GM18868 (cell line): Measurements from ENCODE around the gene EFCAB8.

Experiments used
- ATAC-seq: cut with Tn5 transposase; IDR thresholded peaks from one replicate; pipeline ENCODE4 v1.9.1; 2021; ENCODE audit warnings: mild to moderate bottlenecking, moderate library complexity; ENCODE audit not compliant: unreplicated experiment

Gene EFCAB8

DNA sequence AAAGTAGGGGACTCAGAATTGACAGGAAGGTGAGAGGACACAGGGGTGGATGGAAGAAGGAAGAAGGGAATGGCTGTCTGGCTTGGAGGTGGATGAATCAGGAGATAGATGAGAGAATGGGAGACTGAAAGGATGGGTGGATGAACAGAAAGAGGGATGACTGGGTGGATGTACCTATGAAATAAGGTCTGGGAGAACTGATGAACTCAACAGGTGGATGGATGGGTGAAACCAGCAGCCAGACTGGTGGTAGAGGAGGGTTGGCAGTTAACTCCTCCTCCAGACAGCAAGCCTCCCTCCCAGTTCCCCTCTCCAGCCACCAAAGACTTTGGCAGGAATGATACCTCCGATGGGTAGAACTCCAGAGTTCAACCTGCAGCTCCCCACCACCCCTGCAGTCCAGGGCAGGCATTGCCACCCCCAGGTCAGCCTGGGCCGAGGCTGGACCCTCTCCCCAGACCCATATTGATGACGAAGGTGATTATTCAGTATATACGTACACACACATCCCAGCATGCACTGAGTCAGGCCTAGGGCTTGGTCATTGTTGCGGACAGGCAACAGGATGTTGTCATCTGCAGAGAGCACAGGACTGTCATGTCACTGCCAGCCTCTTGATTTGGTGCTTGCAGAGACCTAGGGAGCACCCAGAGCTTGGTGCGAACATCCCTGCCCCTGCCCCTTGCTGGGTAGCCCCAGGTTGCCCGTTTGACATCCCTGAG is 143.5 kb downstream of the EFCAB8 start:
- ATAC-seq = no peak

DNA sequence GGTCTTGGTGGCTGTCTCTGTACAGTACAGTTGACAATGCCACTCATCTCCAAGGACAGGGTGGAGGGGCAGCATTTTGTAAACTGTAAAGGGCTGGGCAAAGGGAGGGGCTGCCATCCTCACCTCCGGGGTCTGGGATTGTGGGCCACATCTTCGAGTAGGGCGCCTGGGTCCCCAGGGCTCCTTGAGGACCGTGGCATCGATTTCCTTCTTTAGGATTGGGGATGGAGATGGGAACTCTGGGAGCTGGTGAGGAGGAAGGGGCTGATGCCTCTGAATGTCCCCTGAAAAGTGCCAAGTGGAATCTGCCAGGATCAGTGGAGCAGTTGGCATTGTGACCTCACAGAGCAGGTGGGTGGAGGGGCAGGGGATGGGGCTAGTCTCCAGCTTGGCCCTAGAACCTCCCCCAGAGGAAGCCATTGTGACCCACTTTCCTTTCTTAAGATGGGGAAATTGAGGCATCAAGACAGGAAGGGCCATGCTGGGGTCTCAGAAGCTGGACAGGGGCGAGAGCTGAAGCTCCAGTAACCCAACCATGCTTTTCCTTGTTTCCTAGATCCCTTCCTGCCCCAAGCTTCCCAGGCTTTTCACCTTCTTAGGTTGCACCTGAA is 145.5 kb downstream of the EFCAB8 start, which contains the start of gene SUN5:
Gene SUN5, minus strand, starts transcription at position 293 of the 611 bp plus-strand sequence. Its CDS starts 93 bp downstream, at position 200.
- no peak for ATAC-seq

DNA sequence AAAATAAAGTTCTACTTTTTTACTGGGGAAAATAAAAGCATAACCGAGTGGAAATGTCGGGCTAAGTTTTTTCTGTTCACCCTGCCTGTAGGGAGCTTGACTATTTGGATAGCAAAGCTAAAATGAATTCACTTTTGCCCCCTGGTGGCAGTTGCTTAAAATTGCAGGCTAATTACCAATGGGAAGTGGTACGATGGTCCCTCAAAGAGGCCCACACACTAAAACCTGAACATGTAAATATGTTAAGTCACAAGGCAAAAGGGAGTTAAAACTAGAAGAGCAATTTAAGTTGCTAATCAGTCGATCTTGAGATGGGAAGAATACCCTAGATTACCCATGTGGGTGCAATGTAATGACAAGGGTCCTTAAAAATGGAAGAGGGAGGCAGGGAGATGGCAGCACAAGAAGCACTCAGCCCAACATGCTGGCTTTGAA is 146.4 kb downstream of the EFCAB8 start:
- ATAC-seq = no peak

DNA sequence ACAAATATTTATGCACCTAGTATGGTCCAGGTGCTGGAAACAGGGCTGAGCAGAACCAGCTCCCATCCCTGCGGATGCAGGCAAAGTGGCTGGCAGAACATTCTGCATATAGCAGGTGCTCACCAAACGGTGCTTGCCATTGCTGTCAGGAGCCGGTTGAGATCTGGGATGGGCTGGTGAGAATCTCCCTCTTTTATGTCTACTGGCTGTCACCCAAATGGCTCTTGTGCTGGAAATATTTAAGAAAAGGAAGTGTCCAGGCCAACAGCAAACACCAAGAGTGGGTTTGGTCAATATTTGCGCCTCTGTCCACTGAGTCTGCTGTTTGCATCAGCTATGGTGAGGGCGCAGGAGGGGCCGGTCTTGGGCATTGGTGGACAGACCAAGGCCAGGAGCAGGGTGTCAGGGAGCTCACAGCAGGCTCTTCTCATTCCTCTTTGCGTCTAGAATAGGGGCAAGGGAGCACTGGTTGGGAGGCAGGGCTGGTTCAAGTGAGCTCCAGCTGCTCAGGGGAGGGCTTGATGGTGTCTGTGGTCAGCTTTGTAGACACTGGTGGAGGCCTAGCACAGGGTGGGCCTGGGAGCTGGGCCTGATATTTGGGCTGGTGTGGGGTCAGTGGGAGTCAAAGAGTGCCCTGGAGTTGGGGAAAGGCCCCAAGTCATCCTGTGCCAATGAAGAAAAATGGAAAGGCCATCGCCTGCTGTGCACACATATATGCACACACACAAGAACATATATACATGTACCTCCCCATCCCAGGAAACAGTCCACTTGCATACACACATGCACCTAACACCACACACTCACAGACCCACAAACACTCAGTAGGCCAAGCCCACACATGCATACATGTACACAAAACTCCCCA is 147.4 kb downstream of the EFCAB8 start:
- ATAC-seq = no peak

DNA sequence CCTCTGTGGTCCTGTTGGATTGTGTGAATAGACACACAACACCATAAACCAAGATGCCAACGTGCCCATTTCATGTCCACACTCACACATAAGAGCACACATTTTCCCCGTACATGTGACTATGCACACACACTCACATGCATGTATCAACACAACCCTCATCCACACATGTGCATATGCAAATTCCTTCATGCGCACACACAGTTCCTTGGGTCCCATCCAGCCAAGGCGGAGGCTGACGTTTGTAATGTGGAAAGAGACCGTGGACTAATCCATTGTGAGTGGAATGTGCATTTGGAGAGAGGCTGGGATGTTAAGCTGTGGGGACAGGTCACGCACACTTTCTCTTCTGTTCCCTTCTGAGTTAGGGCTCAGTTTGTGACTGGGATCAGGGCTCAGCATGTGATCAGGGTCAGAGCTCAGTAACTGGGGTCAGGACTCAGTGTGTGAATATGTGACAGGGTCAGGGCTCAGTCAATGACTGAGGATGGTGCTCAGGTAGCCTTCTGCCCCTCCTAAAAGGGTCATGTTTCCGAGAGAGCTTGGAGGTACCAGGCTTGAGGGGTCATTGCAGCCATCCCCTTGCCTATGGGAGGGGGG is 148.2 kb downstream of the EFCAB8 start:
- ATAC-seq = no peak

DNA sequence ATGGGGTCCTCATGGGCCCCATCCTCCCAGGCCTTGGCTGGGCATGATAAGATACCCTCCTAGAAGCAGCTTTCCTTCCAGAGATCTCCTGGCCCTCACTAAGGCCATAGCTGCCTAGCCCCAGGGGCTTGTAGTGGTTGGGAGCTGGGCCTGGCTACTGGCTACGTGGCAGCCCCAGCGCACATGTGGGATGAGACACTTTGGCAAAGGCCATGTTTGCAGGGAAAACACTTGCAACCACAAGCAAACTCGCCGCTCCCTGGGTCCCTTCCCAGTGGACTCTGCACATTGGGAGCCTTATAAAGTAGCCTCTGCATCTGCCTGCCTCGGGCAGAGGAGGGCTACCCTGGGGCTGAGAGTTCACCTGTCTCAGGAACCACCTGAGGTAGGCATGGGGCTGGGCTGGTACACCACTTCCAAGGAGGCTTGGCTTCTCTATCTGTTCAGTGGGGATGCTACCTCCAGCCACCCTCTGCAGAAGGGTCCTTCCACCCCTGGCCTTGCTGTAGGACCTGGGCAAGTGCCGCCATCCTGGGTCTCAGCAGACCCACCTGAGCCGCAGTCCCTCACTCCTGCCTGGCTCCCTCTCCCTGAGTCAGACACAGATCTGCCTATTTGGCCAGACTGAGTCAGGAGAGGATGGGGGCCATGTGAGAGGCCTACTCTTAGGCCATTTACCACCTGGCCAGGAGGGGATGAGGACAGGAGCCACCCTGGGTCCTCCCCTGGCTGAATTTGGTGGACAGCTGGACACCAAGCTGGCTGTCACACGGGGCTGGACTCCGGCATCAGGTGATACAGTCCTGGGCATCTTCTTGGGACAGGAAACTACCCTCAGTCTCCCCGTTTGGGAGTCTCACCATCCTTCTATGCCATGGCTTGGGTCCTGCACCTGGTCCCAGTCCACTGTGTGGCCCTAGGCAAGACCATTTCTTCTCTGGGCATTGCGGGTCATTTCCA is 148.9 kb downstream of the EFCAB8 start, which contains the start of gene BPIFB2:
Gene BPIFB2, plus strand, starts transcription at position 329 of the 960 bp plus-strand sequence. CDS start 871 bp downstream, outside the sequence.
- no peak for ATAC-seq

DNA sequence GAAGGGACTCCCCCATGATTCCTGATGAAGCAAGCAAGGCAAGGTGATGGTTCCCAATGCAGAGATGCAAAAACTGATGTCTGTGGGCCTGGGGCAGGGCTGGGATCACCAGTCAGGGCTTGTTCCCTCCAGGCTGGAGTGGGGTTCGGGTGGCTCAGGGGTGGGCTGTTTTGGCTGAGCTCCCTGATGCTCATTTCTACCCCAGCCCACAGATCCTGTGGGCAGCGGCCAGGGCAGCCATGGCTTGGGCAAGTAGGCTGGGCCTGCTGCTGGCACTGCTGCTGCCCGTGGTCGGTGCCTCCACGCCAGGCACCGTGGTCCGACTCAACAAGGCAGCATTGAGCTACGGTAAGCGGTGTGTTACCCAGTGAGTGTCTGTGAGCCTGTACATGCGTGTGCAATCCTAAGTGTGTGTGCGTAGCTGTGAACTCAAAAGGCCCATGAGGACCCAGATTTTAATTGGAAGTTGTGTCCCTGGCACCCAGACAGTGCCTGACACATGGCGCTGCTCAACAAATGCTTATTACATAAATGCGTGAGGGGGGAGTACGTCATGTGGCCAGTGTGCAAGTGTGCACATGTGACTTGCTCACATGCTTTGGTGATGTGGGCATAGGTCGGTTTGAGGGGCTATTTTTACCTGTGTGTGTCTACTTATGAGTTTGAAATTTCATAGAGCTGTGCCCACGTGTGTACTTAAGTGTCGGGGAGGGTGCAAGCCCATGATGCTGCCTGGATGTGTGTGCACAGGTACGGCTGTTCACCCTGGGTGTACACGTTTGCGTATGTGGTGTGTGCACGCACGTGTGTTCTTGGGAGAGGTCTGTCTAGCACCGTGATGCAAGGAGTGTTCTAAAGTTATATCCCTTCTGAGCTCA is 149.9 kb downstream of the EFCAB8 start:
- no peak for ATAC-seq

DNA sequence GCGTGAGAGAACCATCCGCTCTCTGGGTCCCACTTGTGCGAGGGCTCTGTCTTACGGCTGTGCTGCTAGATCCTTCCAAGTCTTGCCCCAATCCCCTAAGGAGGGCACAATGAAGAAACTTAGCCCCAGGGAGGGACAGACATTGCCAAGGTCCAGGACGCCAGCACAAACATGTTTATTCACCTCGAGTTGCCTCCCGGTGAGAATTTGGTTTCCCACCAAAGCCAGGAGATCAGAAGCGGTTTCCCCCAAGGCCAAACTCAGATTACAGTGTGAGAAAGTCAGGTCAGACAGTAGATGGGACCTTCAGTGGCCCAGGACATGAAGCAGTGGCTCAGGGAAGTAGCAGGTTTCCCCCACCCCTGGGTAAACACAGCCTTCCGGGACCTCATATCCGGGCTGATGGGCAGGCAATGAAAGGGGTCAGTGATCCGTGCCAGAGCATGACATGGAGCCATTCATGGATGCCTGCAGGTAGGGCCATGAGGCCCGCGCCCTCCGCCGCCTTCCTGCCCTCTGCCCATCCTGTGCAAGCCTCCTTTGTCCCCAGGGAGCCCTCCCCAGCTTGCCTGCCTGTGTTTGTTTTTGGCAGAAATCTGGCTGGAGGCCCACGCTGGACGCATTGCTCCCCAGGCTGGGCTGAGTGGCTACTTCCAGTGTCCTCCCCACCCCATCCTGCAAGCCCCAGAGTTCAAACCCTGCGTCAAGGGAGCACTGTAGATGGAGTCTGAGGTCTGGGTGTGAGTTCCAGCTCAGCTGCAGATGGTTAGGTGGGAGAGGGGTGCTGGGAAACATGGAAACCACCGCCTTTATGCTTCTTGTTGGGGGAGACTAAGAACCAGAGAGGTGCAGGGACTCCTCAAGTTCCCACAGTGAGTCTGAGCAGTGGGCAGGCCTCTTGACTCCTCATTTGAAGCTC is 150.8 kb downstream of the EFCAB8 start:
- ATAC-seq = no peak

DNA sequence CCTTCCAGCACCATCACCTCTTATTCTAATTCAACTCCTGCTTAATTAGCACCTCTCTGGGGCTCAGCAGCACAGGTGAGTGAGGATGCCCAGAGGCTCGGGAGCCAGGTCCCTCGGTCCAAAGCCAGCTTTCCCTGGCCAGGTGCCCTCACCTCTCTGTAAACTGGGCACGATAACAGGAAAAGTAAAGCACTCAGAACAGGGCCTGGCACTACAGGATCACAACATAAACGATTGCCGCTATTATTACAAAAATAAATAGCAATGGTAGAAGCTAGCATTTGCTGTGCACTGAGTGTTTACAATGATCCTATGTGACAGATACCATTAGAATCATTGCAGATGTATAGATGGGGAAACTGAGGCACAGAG is 151.4 kb downstream of the EFCAB8 start:
- ATAC-seq = no peak

DNA sequence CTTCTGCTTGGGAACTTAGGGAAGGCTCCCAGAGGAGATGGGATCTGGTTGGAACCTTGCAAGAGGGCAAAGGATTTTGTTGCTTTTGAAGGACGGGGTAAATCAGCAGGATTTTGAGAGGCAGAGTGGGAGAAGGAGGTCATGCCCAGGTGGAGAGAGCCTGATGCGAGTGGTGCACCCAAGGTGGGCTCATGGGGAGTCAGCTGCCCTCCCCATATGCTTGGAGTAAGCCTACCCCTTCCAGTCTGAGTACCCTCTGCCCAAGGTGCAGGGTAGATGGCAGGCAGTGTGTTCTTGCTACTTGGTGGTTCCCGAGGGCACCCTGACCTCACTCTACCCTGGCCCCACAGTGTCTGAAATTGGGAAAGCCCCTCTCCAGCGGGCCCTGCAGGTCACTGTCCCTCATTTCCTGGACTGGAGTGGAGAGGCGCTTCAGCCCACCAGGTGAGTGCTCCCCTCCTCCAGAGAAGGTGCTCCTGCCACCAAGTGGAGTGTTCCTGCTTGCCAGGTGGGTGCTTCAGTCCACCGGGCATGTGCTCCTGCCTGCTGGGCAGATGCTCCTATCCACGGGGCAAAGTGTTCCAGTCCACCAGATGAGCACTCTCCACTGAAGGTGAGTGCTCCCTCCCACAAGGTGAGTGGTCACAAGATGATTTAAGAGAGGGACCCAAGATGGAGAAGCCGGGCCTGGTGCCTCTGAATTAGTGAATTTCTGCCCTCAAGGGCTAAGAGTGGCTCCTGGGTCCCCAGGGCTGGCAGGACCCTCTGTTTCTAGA is 152.1 kb downstream of the EFCAB8 start:
- ATAC-seq = no peak
